CD4-positive, alpha-beta T cell treated with Interferon gamma for 1 hour (primary cell): ENCODE results near the gene ZFPL1.
A peak's percentile ranks its signal among the peaks of the same experiment; 100 is the strongest.

Source experiments
- DNase-seq: peaks from one replicate; pipeline ENCODE4 v3.0.0-alpha.2; 2020

Gene ZFPL1

GRCh38 chr11:65060913-65061408 lies 23.1 kb upstream of the ZFPL1 start:
- DNase-seq = no peak

GRCh38 chr11:65063532-65063931 lies 20.5 kb upstream of the ZFPL1 start:
- DNase-seq = no peak

- DNase-seq = no peak
These were observed 19.2 kb upstream of the ZFPL1 start for GRCh38 chr11:65064847-65065240.

GRCh38 chr11:65065851-65066250 lies 18.2 kb upstream of the ZFPL1 start:
- no peak for DNase-seq

- no peak for DNase-seq
These were observed 17.7 kb upstream of the ZFPL1 start for GRCh38 chr11:65066315-65066714.

- no peak for DNase-seq
These were observed 17.2 kb upstream of the ZFPL1 start for GRCh38 chr11:65066805-65067291.

- DNase-seq = no peak
These were observed 16.6 kb upstream of the ZFPL1 start for GRCh38 chr11:65067446-65067845.

- no peak for DNase-seq
These were observed 14.8 kb upstream of the ZFPL1 start for GRCh38 chr11:65069217-65069616.

GRCh38 chr11:65071907-65072630 lies 12.0 kb upstream of the ZFPL1 start:
- no peak for DNase-seq

- no peak for DNase-seq
These were observed 11.4 kb upstream of the ZFPL1 start for GRCh38 chr11:65072631-65072966.

GRCh38 chr11:65077451-65077850 lies 6.6 kb upstream of the ZFPL1 start:
- no peak for DNase-seq

GRCh38 chr11:65078151-65078550 lies 5.9 kb upstream of the ZFPL1 start:
- DNase-seq = peak; percentile 66

GRCh38 chr11:65078786-65079342 lies 5.2 kb upstream of the ZFPL1 start:
- DNase-seq = no peak

- DNase-seq = no peak
These were observed 738 bp upstream of the ZFPL1 start for GRCh38 chr11:65083134-65083833.

- no peak for DNase-seq
These were observed 765 bp downstream of the ZFPL1 start for GRCh38 chr11:65084598-65085375.

GRCh38 chr11:65085446-65085845 lies 1.4 kb downstream of the ZFPL1 start:
- DNase-seq = no peak

- DNase-seq = no peak
These were observed 2.8 kb downstream of the ZFPL1 start for GRCh38 chr11:65086809-65087208.

- no peak for DNase-seq
These were observed 3.2 kb downstream of the ZFPL1 start for GRCh38 chr11:65087216-65087615.

- DNase-seq = no peak
These were observed 3.8 kb downstream of the ZFPL1 start for GRCh38 chr11:65087827-65088226.

GRCh38 chr11:65089621-65090020 lies 5.6 kb downstream of the ZFPL1 start:
- DNase-seq = no peak

- no peak for DNase-seq
These were observed 6.6 kb downstream of the ZFPL1 start for GRCh38 chr11:65090628-65091027.

- no peak for DNase-seq
These were observed 11.4 kb downstream of the ZFPL1 start for GRCh38 chr11:65095427-65095826.
